DMS114 treated with DMSO at 0.1 percent for 48 hours (cell line): ENCODE data around the gene LCE3A.
"Not testable (repeated sequence)": the region's sequence is repeated elsewhere in the genome, so short reads cannot be mapped to it uniquely, and the experiment has no call there.

ENCODE experiments used
- DNase-seq: peaks from one replicate; lab custom pipeline; 2025; ENCODE audit not compliant: unreplicated experiment; lab: John Stamatoyannopoulos, UW

The LCE3A gene, protein sequence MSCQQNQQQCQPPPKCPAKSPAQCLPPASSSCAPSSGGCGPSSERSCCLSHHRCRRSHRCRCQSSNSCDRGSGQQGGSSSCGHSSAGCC

DNA sequence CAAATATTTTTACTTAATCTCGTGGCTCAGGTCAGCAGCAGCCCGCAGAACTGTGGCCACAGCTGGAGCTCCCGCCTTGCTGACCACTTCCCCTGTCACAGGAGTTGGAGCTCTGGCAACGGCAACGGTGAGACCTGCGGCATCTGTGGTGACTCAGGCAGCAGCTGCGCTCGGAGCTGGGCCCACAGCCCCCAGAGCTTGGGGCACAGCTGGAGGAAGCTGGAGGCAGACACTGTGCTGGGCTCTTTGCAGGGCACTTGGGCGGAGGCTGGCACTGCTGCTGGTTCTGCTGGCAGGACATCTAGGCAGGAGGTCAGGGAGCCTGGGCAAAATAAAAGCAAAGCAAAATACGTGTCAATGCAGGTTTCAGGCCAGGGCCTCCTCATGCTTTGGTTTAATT lies at the start of gene LCE3A:
Gene LCE3A, minus strand, starts transcription at position 301 of the 400 bp plus-strand sequence. Its CDS starts 0 bp downstream, at position 301.
- DNase-seq: no peak

DNA sequence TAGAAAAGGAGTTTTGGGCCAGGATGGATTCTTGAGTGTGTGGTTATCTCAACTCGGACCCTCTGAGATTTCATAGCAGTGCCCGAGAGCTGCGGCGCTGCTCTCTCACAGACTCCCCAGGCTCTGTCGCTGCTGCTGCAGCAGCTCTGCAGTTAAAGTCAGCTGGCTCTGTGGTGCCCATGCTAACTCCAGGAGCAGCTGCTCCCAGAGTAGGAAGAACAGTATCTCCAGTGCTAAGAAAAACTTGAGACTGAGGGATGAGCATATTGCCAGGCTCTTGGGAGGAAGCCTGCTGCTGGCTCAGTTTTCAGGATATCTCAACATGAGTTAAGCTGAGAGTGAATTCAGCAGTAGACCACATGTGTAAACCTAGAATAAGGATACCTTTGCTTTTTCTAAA lies 44.7 kb upstream of the LCE3A start:
- DNase-seq: no peak

DNA sequence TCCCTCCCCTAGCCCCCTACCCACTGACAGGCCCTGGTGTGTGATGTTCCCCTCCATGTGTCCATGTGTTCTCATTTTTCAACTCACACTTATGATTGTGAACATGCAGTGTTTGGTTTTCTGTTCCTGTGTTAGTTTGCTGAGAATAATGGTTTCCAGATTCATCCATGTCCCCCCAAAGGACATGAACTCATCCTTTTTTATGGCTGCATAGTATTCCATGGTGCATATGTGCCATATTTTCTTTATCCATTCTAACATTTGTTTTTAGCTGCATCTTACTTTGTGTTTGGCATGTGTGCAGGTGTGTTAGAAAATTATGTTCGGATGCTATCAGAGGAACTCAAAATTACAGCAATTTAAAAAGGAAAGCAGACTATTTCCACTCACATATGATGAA lies 43.3 kb upstream of the LCE3A start:
- DNase-seq: not testable (repeated sequence)

DNA sequence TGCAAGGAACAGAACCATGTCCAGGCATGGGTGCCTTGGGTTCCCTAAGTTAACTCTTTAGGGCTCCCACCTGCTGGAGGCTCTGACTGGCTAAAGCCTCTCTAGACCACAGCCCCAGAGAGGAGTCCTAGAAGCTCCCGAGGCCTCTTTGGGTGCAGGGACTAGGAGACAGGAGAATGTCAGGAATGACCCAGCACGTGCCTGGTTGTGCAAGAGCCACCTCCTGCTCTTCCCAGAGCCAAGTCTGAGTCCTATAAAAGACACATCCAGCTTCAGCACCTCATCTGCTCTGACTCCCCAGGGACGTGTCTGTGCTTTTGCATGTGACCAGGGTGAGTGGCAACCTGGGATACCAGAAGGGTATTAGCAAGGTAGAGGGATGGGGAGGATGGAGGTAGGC lies 40.2 kb upstream of the LCE3A start, which contains the start of gene LCE2D:
Gene LCE2D, plus strand, starts transcription at position 283 of the 400 bp plus-strand sequence. CDS start 726 bp downstream, outside the sequence.
- no peak for DNase-seq

DNA sequence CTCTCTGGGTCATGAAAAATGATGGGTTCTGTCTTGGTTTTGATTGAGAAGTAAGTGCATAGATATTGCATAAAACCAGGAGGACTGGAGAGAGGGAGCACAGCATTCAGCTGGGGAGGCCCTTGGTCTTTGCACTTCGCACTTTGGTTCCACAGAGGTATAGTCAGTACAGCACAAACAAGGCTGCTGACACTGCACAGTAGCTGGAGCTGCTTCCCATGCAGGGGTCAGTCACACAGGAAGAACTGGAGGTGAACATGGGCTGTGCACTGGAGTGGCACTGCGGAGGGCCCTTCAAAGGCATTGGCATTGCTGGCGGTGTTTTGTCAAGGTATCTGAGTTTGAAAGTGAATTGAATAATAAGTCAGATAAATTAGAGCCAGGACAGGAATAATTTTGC lies 35.7 kb upstream of the LCE3A start:
- no peak for DNase-seq

DNA sequence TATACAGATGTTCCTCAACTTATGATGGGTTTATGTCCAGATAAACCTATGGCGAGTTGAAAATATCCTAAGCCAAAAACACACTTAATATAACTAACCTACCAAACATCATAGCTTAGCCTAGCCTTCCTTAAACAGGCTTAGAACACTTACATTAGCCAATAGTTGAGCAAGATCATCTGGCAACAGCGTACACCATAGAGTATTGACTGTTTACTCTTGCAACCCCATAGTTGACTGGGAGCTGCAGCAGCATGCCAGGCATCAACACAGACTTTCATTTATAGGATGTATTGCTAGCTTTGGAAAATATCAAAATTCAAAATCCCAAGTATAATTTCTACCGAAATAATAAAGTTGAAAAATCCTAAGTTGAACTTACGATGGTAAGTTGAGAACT lies 34.8 kb upstream of the LCE3A start:
- DNase-seq: no peak

DNA sequence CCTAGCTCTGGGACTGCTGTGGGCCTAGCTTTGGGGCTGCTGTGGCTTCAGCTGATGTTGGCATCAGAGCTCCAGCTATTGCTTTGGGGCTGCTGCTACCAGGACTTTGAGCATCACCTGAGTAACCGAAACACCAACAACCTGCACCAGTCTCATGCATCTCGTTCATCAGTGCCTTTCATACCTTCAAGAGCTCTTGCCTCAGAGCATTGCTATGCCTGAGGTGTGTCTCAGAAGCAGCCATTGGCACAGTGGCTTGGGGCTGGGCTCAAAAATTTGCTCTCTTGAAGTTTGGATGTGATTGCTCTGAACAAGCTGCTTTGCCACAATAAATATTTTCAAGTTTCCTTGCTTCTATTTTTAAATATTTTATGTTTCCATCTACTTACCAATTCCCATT lies 33.6 kb upstream of the LCE3A start:
- no peak for DNase-seq

DNA sequence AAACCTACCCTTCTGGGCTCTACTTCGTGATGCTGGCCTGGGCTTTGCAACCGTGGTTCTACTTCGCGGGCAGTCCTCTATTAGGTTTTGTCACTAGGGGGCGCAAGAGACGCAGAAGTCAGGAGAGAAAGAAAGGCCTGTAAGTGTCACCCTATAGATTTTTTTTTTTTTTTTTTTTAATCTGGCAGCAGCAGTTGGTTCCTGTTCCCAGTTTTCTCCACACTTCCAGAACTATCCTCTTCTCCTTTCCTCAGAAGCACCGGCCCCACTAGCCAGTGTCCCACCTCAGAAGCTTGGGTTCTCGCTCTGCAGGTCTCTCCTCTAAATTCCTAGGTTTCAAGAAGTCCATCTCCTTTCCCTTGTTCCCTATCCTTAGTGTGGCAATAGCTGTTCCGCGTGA lies 31.2 kb upstream of the LCE3A start:
- peak; percentile 75 for DNase-seq

DNA sequence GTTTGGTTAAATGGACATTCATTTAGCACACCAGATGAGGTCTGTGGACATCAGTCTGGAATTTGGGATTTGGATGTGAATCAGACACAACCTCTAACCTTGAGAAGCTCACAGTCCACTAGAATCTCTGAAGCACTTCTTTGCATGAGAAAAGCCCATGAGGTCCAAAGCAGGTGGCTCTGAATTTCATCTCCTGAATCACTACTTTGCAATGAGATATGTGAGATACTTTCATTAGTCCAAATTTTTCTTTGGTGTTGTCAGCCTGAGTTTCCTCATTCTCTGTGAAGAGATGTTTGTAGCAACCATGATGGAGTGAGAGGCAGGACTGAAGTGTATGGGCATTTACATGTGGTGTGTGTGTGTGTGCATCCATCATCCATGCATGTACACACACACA lies 23.8 kb upstream of the LCE3A start:
- DNase-seq: no peak

DNA sequence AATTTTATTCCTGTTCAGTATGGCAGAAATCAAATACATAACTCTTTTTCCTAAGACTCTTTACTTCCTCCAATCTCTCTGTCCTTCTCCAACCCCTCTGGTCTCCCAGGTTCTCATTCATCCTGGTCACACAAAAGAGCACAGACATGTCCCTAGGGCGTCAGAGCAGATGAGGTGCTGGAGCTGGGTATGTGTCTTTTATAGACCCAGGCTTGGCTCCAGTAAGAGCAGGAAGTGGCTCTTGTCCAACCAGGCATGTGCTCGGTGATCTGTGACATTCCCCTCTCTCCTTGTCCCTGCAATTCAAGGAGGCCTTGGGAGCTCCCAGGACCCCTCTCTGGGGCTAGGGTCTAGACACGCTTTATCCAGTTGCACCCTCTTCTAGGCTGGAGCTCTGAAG lies 22.2 kb upstream of the LCE3A start:
- DNase-seq: no peak

DNA sequence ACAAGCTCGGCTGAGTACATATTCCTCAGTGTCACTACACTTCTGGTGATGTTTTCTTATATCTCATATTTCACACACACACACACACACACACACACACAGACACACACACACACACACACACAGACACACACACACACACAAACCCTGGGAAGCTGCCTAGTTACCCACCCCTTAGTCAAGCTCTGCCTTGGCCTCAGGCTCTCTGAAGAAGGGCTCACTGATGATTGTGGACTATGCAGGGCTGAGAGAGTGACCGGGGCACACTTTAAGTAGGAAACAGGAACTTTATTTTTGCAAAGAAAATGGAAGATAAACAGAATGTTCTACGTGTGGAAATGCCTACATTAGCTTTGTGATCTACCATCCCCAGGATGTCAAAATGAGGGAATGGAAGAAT lies 21.0 kb upstream of the LCE3A start:
- DNase-seq: no peak

DNA sequence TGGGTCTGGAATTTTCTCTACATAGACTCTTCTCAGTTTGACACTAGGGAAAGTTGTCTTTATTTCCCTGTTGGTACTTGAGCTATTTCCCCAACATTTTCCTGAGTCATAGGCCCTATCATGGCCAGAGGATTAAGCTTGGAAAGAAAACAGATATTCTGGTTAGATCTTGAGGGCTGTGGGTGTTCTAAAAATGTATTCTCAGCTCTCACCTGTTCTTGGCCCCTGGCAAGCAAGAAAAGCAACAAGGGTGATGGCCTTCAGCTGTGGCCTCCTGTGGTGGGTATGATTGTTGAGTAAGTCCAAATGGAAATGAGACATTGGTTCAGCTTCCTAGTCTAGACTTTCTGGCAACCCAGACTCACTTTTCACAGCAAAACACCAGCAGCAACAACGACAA lies 17.4 kb upstream of the LCE3A start:
- DNase-seq: no peak

DNA sequence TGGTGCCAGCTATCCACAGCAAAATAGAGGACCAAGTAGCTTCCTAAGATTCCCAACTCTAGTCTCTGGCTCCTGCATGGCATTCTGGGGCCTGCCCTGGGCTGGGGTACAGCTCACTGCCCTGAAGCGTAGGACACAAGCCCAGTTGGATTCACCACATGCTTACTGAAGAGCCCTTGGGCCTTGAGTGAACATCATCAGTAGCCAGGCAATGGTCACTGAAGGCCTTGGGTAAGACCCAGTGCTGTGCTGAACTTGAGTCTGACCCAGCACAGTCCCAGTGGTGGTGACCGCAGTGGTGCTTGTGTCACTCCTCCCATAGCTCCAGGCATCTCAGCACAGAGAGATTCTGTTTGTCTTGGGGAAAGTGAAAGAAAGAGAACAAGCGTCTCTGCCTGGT lies 7.7 kb upstream of the LCE3A start:
- DNase-seq: no peak

DNA sequence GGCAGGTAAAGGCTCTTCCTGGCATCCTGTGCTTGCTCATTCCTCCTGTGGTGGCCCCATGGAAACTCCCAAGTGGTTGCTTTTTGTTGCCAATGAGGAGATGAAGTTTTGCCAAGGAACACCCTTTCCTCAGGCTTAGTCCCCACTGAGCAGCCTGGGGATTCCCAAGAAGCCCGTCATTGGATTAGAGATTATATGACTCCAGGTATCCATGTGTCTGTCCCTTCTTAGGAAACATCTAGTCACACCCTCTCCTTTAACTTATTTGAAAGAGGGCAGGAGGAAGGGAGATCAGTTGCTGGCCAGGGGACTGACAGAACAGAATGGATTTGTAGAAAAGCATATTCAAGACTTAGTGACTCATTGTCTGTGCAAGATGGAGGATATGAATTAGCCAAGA lies 3.8 kb upstream of the LCE3A start:
- no peak for DNase-seq

DNA sequence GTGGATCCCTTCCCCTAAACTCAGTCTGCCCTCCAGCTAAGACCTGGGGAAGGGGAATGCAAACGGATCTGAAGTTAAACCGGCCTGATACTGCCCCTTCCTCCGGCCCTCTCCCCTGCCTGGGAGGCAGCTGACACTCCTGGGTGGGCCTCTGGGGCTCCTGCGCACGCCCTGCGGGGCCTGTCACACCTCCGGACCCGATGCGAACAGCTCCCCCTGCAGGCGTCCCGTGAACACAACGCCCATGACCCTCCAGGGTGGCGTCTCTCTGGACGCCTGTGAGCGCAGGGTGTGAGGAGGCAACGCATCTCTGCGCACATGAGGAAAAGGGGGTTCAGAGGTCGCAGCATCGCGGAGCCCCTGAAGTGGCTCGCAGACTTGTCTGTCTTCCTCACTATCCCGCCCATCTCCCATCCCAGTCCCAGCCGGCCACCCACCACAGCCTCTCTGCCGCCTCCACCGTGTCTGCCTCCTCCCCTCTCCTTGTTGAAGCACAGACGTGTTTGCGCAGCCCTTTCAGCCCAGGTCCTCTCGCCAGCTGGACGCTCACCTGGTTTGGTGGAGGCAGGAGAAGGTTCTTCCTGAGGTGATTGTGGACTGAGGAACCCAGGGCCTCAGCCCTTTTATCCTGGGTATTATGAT lies 421 bp upstream of the LCE3A start:
- DNase-seq: no peak

DNA sequence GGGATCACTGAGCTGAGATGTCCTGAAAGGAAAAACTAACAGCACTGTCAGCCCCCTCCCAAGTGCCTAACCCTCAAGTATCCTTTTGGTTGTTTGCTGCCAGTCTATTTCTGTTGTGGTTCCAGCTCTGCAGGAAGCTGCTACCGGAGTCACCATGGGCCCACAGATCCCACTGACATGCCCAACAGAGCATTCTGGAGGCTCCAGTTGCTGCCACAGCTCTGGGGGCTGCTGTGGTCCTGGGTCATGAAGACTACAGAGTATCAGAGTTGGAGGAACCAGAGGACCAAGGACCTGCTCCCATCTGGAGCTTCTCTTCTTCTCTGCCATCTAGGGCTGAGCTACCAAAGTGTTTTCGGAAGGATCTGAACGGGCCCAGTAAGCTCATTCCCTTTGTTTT lies 910 bp downstream of the LCE3A start:
- no peak for DNase-seq

DNA sequence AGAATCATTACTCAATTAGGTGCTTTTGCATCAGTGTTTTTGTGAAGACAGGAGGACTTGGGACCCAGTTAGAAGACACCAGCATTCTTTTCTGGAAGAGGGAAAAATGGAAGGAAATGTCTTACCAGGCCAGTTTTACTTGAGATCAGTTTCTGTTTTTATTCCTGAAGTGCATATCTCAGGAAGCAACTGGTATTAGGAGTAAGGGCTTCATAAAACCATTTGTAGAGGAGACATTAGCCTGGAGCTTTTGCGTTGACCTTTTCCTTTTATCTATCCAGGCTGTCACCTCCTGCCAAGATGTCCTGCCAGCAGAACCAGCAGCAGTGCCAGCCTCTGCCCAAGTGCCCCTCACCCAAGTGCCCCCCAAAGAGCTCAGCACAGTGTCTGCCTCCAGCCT lies 9.4 kb downstream of the LCE3A start, which contains the start of gene LCE3B:
Gene LCE3B, plus strand, starts transcription at position 301 of the 400 bp plus-strand sequence. Its CDS starts 0 bp downstream, at position 301.
- DNase-seq: no peak

DNA sequence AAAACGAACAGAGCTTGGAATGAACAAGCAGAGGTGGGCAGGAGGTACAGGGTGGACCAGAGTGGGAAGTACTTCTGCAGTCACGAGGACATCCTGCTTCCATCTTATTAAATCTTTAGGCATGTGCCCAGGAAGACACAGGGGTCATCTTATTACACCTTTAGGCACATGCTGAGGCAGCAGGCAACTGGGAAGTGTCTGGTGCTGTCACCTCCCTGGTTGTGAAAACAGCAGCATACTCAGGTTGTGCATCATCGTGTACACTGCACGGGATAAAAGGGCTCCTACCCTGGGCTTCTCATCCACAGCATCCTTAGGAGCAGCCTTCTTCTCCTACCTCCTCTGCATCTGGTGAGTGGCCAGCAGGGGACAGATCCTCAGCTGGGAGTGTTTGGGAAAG lies 23.0 kb downstream of the LCE3A start, which contains the start of gene LCE3C:
Gene LCE3C, plus strand, starts transcription at position 301 of the 400 bp plus-strand sequence. CDS start 498 bp downstream, outside the sequence.
- DNase-seq: no peak

DNA sequence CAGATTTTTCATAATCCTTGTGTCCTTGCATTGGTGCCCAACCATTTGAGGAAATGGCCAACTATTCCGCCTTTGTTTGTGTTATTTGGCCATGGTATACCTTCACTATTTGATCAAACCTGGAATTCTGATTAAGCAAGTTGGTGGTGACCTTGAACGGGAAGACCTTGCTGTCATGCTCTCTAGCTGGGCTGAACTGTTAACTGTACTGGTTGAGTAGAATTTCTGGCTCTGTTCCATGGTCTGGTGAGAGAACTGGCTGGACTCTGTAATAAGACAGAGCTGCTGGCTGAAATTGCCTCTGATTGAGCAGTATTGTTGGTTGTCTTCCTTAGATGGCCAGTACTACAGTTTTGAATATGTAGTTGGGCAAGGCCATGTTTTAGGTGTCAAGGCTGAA lies 25.9 kb downstream of the LCE3A start:
- no peak for DNase-seq

DNA sequence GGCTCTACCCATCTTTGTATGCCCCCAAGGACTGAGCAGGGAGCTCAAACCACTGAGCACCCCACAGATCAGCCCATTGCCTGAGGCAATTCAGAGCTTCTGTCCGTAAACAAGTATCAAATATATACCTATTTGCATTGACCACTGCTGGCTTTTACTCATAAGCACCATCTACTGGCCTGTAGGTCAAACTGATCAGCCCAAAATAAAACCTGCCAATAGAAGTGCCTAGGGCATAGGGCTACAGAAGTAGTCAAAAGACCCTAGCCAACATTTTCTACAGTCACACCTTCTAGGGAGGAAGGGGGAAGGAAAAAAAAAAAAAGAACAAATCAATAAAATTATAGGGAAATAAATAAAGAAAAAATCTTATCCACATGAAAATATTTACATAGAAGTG lies 37.3 kb downstream of the LCE3A start:
- no peak for DNase-seq

DNA sequence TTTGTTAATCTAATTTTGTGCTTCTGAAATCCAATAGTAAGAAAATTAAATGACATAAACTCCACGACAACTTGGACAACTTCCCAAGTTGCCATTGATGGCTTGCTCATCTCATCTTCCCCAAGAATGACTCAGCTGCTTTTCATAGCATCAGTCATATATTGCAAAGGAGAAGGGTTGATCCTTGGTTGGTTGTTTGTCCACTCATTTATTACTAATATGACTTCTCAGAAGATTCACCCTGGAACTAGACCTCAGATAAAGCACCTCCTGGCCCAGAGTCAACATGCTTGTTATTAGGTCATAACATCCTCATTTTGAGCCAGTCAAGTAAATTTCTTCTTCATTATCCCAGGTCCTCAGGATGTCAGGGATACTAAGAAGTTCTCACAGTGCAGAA lies 40.3 kb downstream of the LCE3A start:
- no peak for DNase-seq

DNA sequence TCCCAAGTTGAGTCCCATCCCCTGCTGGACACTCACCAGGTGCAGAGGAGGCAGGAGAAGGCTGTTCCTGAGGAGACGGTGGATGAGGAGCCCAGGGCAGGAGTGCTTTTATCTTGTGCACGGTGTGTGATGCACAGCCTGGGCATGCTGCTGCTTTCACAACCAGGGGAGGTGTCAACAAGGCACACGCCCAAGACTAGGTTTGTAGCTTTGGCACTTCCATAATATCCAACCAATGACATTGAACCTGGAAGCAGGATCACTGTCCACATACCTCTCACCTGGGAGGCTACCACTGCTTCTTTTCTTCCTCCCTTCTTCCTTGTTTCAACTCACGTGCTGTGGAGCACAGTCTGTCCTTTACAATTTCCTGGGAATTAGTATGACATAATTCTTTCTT lies 42.5 kb downstream of the LCE3A start, which contains the start of gene LCE3D:
Gene LCE3D, minus strand, starts transcription at position 84 of the 400 bp plus-strand sequence. CDS start 580 bp downstream, outside the sequence.
- no peak for DNase-seq

DNA sequence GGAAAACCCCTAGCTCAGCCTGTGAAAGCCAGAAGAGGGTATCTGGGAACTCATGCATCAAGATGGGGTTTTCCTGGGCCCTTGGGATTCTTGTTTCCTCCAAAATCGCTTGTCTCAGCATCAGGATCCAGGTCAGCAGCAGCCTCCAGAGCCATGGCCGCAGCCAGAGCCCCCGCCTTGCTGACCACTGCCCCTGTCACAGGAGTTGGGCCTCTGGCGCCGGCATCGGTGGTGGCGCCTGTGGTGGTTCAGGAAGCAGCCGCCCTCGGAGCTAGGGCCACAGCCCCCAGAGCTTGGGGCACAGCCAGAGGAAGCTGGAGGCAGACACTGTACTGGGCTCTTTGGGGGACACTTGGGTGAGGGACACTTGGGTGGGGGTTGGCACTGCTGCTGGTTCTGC lies 43.4 kb downstream of the LCE3A start:
- DNase-seq: not testable (repeated sequence)
